ENCODE data around the gene TEX10. TPM values are rescaled to one million over a fixed set of nuclear protein-coding genes. Genes with fewer than 3 reads are reported as not detected.

The TEX10 gene
- total RNA-seq, 4 donors from 2014 or later: 11.8 to 16.7 (median 14.8) TPM

- H3K4me1 ChIP-seq: no peaks in the 10 kb centered on the region
- WGBS, 2 donors: 95 to 98% methylated on average over 3 of the region's 3 CpGs
- H3K4me3 ChIP-seq: no peak overlapping the region
- H3K27me3 ChIP-seq: no peaks in the 10 kb centered on the region
- no peak for DNase-seq (ENCODE audit: low spot score in 2 of 2)
- no peaks in the 10 kb centered on the region for H3K9me3 ChIP-seq
- H3K36me3 ChIP-seq: no peaks in the 10 kb centered on the region
- H3K27ac ChIP-seq: no peak overlapping the region
- TF ChIP-seq POLR2A (IDR thresholded peaks at IDR 0.05) (no peak), CTCF (IDR thresholded peaks at IDR 0.05) (no peak), EP300 (IDR thresholded peaks at IDR 0.05) (no peak)
Measured at GRCh38 chr9:100359057-100359456, 6.3 kb upstream of the TEX10 start.

GRCh38 chr9:100357501-100357900, 4.8 kb upstream of the TEX10 start:
- 57 to 68% methylated on average over 1 of the region's 1 CpG for WGBS, 2 donors
- TF ChIP-seq EP300 (IDR thresholded peaks at IDR 0.05) (no peak), POLR2A (IDR thresholded peaks at IDR 0.05) (no peak), CTCF (IDR thresholded peaks at IDR 0.05) (no peak)
- no peak for DNase-seq (ENCODE audit: low spot score in 2 of 2)
- Histone ChIP-seq H3K4me1 (peaks cover 0 to 8% (median 0%) of the 10 kb centered on the region in 4 donors), H3K27me3 (no peaks in the 10 kb centered on the region), H3K36me3 (no peaks in the 10 kb centered on the region), H3K9me3 (no peaks in the 10 kb centered on the region), H3K27ac (no peak overlapping the region), H3K4me3 (no peak overlapping the region)

- 79 to 93% methylated on average over 2 of the region's 2 CpGs for WGBS, 2 donors
- H3K27ac ChIP-seq: no peak overlapping the region
- TF ChIP-seq POLR2A (IDR thresholded peaks at IDR 0.05): no peak
- TF ChIP-seq EP300 (IDR thresholded peaks at IDR 0.05): no peak
- TF ChIP-seq CTCF (IDR thresholded peaks at IDR 0.05): no peak
- H3K27me3 ChIP-seq: no peaks in the 10 kb centered on the region
- no peak overlapping the region for H3K4me3 ChIP-seq
- H3K9me3 ChIP-seq: no peaks in the 10 kb centered on the region
- no peaks in the 10 kb centered on the region for H3K36me3 ChIP-seq
- DNase-seq (ENCODE audit: low spot score in 2 of 2): no peak
- peaks cover 0 to 23% (median 8%) of the 10 kb centered on the region in 4 donors for H3K4me1 ChIP-seq
Measured at GRCh38 chr9:100355561-100355960, 2.8 kb upstream of the TEX10 start.

- H3K9me3 ChIP-seq: no peaks in the 10 kb centered on the region
- H3K4me3 ChIP-seq: no peak overlapping the region
- H3K36me3 ChIP-seq: no peaks in the 10 kb centered on the region
- H3K4me1 ChIP-seq: peaks cover 0 to 33% (median 8%) of the 10 kb centered on the region in 4 donors
- DNase-seq (ENCODE audit: low spot score in 2 of 2): no peak
- no peaks in the 10 kb centered on the region for H3K27me3 ChIP-seq
- 92 to 93% methylated on average over 2 of the region's 2 CpGs for WGBS, 2 donors
- TF ChIP-seq CTCF (IDR thresholded peaks at IDR 0.05) (no peak), EP300 (IDR thresholded peaks at IDR 0.05) (no peak), POLR2A (IDR thresholded peaks at IDR 0.05) (no peak)
- H3K27ac ChIP-seq: no peak overlapping the region
Measured at GRCh38 chr9:100354121-100354800, 1.5 kb upstream of the TEX10 start.

- H3K27ac ChIP-seq: peak overlapping the region; percentile 32 to 89 (median 86)
- H3K4me3 ChIP-seq: peak overlapping the region; percentile 63 to 93 (median 76)
- 0% methylated on average over 13 to 20 of the region's 43 CpGs for WGBS, 2 donors
- no peaks in the 10 kb centered on the region for H3K36me3 ChIP-seq
- H3K9me3 ChIP-seq: no peaks in the 10 kb centered on the region
- no peaks in the 10 kb centered on the region for H3K27me3 ChIP-seq
- H3K4me1 ChIP-seq: peaks cover 0 to 33% (median 8%) of the 10 kb centered on the region in 4 donors
- DNase-seq (ENCODE audit: low spot score in 2 of 2): peak in 1 of 2 donors; percentile 15
- TF ChIP-seq CTCF (IDR thresholded peaks at IDR 0.05) (no peak), POLR2A (IDR thresholded peaks at IDR 0.05) (no peak), EP300 (IDR thresholded peaks at IDR 0.05) (no peak)
Measured at GRCh38 chr9:100352201-100352726, 478 bp downstream of the TEX10 start.
